Thoracic aorta (tissue), 2 donors: Measurements from ENCODE around the gene ST3GAL6. TPM values are rescaled to one million over a fixed set of nuclear protein-coding genes. Genes with fewer than 3 reads are reported as not detected.

Experiments used
- ATAC-seq: fragments of 150-250 bp; one replicate; pipeline ENCODE4 v1.8.0; 2017; ENCODE audit warnings: low read depth; ENCODE audit not compliant: insufficient number of reproducible peaks, low FRiP score
- DNase-seq: peaks from one replicate; pipeline ENCODE4 v3.0.0-alpha.2; 2020; ENCODE audit warnings: low spot score
- H3K27ac ChIP-seq, 2 donors: fragments of 200-600 bp; sonication (generic); 1 replicate in 1 of 2; 2 replicates in 1 of 2; pipeline ENCODE4 v1.5.1; 2016; ENCODE audit warnings: mild to moderate bottlenecking in 2 of 2, moderate library complexity in 2 of 2
- H3K27me3 ChIP-seq: fragments of 200-600 bp; sonication (generic); replicated peaks from 2 replicates; pipeline ENCODE4 v1.6.0; 2016; ENCODE audit warnings: mild to moderate bottlenecking; ENCODE audit not compliant: insufficient read depth
- H3K36me3 ChIP-seq: fragments of 200-600 bp; sonication (generic); one replicate; pipeline ENCODE4 v1.5.1; 2016
- H3K4me1 ChIP-seq, 2 donors: fragments of 200-600 bp; sonication (generic); 1 replicate in 1 of 2; 2 replicates in 1 of 2; pipeline versions ENCODE4 v1.5.1 to v1.6.0; 2016; ENCODE audit warnings: low read depth in 2 of 2, mild to moderate bottlenecking in 1 of 2; ENCODE audit not compliant: control insufficient read depth in 1 of 2
- H3K4me3 ChIP-seq: fragments of 200-600 bp; sonication (generic); 2 replicates; pipeline ENCODE4 v1.5.1; 2016; ENCODE audit warnings: mild to moderate bottlenecking
- H3K9me3 ChIP-seq: fragments of 200-600 bp; sonication (generic); 2 replicates; pipeline ENCODE4 v1.5.1; 2016
- total RNA-seq, 2 donors: library from RNA; depleted of rRNA; stranded (reverse); fragments of >200 nt; gene quantifications; one replicate each; pipeline versions ENCODE4 v1.1.0 to v1.2.3, GENCODE V29; 2016
- TF ChIP-seq, protein P1 (sequence below): fragments of 200-600 bp; sonication (generic); IDR thresholded peaks from one replicate; pipeline ENCODE4 v1.5.1; 2019; ENCODE audit warnings: antibody characterized with exemption

ST3GAL6 gene
- total RNA-seq, 2 donors from 2014 or later: 12.0 to 16.9 TPM

- H3K27ac ChIP-seq: no peak overlapping the region
- H3K36me3 ChIP-seq: no peaks in the 10 kb centered on the region
- no peak for DNase-seq
- TF ChIP-seq, protein P1, sequence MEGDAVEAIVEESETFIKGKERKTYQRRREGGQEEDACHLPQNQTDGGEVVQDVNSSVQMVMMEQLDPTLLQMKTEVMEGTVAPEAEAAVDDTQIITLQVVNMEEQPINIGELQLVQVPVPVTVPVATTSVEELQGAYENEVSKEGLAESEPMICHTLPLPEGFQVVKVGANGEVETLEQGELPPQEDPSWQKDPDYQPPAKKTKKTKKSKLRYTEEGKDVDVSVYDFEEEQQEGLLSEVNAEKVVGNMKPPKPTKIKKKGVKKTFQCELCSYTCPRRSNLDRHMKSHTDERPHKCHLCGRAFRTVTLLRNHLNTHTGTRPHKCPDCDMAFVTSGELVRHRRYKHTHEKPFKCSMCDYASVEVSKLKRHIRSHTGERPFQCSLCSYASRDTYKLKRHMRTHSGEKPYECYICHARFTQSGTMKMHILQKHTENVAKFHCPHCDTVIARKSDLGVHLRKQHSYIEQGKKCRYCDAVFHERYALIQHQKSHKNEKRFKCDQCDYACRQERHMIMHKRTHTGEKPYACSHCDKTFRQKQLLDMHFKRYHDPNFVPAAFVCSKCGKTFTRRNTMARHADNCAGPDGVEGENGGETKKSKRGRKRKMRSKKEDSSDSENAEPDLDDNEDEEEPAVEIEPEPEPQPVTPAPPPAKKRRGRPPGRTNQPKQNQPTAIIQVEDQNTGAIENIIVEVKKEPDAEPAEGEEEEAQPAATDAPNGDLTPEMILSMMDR: no peak
- no peaks in the 10 kb centered on the region for H3K4me1 ChIP-seq
- no peaks in the 10 kb centered on the region for H3K27me3 ChIP-seq
- no peaks in the 10 kb centered on the region for H3K9me3 ChIP-seq
- no peak for ATAC-seq
- H3K4me3 ChIP-seq: no peak overlapping the region
Measured at GRCh38 chr3:98796334-98796733, 33.2 kb downstream of the ST3GAL6 start.

DNA sequence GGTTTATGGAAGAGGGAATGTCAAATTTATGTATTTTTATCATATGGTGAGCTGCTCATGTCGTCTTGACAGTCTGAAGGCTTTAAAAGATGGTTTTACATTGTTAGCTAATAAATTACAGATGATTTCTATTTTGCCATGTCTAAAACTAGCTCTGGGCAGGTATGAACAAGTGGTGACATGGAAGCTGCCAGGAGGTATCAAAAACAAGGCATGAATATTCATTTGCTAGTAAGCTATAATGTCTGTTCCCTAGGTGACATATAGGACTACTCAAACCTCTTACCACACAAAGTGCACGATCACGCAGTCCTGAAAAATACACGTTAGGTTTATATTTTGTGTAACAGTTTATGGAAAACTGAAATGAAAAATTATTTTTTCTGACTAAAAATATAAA, 34.8 kb downstream of the ST3GAL6 start:
- Histone ChIP-seq H3K27ac (no peak overlapping the region), H3K36me3 (no peaks in the 10 kb centered on the region), H3K4me3 (no peak overlapping the region), H3K4me1 (no peaks in the 10 kb centered on the region), H3K27me3 (no peaks in the 10 kb centered on the region), H3K9me3 (no peaks in the 10 kb centered on the region)
- ATAC-seq: no peak
- TF ChIP-seq, protein P1: no peak
- no peak for DNase-seq

DNA sequence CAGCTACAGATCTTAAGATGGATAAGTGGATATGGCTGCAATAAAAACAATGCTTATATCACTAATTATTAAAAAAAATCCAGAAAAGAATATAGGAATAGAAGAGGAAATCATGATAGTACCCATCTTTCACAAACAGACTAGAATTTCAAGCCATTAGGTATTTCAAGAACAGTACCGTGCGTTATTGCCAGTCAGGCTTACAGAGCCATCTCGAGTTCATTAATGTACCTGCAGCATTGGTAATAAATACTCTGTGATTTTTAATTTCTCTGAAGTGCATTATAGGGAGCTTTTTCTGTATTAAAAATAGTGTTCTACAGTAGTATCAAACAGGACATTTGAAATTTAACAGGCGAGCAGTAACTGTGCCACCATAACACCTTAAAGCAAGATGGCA, 35.7 kb downstream of the ST3GAL6 start:
- TF ChIP-seq, protein P1: no peak
- no peaks in the 10 kb centered on the region for H3K36me3 ChIP-seq
- no peak for ATAC-seq

GRCh38 chr3:98799479-98799878, 36.3 kb downstream of the ST3GAL6 start:
- ATAC-seq: no peak
- H3K27ac ChIP-seq: no peak overlapping the region

More for the DNA sequence above, 35.7 kb downstream of the ST3GAL6 start:
- DNase-seq: no peak
- no peaks in the 10 kb centered on the region for H3K9me3 ChIP-seq
- no peak overlapping the region for H3K4me3 ChIP-seq
- no peak overlapping the region for H3K27ac ChIP-seq
- H3K4me1 ChIP-seq: no peaks in the 10 kb centered on the region
- H3K27me3 ChIP-seq: no peaks in the 10 kb centered on the region

GRCh38 chr3:98800401-98800800, 37.3 kb downstream of the ST3GAL6 start:
- no peak for DNase-seq
- Histone ChIP-seq H3K27me3 (no peaks in the 10 kb centered on the region), H3K4me3 (no peak overlapping the region), H3K4me1 (no peaks in the 10 kb centered on the region), H3K36me3 (no peaks in the 10 kb centered on the region), H3K27ac (no peak overlapping the region), H3K9me3 (no peaks in the 10 kb centered on the region)
- ATAC-seq: no peak
- TF ChIP-seq, protein P1: no peak

More at GRCh38 chr3:98799479-98799878, 36.3 kb downstream of the ST3GAL6 start:
- Histone ChIP-seq H3K27me3 (no peaks in the 10 kb centered on the region), H3K4me3 (no peak overlapping the region), H3K9me3 (no peaks in the 10 kb centered on the region), H3K4me1 (no peaks in the 10 kb centered on the region), H3K36me3 (no peaks in the 10 kb centered on the region)
- TF ChIP-seq, protein P1: no peak
- DNase-seq: no peak
